Activated CD4-positive, alpha-beta T cell treated with anti-CD3 and anti-CD28 coated beads, Interleukin-2, amount 50 U/mL, for 4 hours (primary cell): ENCODE data around the gene CCDC192.

Experiments used
- DNase-seq, 2 experiments: peaks; one replicate each; pipeline ENCODE4 v3.0.0-alpha.2; 2020

CCDC192 gene

GRCh38 chr5:127931396-127931795 lies 228.2 kb downstream of the CCDC192 start:
- DNase-seq = no peak

DNA sequence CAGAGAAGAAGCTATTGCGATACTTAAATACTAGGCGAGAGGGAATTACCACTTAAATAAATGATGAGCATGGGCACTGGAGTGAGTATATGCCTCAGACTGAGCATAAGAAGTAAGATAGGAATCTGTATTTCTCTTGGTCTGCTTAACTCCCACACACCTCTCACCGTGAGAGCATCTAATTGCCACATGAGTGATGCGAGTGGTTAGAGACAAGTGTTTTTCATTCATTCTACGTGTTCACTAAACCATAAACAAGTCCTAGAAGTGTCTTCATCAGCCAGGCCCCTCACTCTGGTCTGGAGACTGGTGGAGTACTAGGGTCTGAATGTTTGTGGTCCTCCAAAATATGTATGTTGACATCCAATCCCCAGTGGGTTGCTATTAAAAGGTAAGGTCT lies 230.2 kb downstream of the CCDC192 start:
- no peak for DNase-seq

DNA sequence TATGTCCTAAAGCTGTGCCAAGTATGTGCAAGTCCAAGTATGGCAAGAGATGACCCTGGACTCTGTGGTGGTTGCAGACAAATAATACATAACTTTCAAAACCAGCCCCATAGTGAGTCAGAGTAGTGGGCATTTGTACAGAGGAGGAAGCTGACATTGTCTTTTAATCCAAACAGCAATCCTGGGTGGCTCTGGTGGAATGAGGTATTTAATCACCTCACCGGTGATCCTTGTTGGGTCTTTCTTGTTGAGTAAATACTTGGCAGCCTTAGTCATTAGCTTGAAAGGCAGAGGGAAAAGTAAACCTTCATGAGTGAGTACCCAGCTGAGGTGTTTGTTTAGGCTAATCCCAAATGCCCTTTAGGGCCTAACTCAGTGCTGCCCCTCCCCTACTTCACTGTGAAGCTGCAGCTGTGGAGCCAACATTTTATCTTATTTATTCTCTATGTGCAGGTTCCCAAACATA lies 231.6 kb downstream of the CCDC192 start:
- DNase-seq = no peak

- DNase-seq = no peak
These were observed 232.2 kb downstream of the CCDC192 start for GRCh38 chr5:127935398-127935797.

GRCh38 chr5:127936439-127936972 lies 233.3 kb downstream of the CCDC192 start:
- no peak for DNase-seq

- DNase-seq = no peak
These were observed 235.6 kb downstream of the CCDC192 start for GRCh38 chr5:127938746-127939145.

GRCh38 chr5:127940854-127941253 lies 237.7 kb downstream of the CCDC192 start:
- no peak for DNase-seq

DNA sequence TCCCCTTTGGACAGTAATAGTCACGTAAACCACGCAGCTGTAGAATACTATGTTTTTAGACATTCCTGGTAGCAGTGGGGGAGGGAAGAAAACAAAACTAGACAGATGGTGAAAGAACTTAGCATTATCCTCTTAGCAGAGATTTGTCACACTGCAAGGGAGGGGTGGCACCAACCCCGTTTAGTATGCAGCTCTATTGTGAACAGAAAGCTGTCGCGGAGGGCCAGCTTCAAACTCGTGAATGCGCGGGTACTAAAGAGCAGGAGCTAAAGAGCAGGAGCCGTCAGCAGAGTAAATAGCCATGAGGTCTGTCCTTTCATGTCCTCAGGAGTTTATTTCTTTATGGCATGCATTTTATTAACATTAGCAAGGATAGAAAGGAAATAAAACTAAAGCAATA lies 238.5 kb downstream of the CCDC192 start:
- DNase-seq = no peak

DNA sequence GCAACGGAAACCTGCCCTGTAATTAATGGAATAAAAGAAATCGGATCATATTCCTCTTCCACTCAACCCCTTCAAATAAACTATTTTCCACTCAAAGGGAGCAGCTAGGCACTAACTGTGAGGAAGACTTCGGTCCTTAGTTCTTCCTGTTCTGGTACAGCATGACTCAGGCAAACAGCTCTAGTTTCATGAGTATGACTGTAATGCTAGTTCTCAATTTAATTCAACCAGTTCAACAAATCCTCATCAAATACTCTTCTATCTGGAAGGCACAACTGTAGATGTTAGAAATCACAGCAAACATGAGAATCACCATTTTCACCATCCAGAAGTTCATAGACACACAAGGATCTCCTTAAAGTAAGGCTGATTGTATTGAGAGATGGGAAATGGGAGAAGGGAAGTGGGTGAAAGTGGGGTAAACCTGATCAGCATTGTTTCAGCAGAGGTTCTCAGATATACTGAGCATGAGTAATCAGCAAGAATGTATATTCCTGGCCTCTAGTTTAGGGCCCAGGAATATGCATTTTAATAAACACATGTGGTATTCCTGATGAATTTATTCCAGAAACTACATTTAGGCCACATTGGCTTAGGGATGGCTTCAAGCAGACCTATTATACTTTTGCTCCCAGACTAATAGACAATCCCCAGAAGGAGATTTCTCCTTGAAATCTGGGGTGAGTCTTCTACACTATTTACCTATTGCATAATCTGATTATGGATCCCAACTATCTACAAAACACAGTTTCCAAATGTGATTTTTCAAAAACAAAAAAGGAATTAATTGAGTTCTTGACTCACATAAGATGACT lies 239.3 kb downstream of the CCDC192 start:
- no peak for DNase-seq

- no peak for DNase-seq
These were observed 239.8 kb downstream of the CCDC192 start for GRCh38 chr5:127943061-127943371.

DNA sequence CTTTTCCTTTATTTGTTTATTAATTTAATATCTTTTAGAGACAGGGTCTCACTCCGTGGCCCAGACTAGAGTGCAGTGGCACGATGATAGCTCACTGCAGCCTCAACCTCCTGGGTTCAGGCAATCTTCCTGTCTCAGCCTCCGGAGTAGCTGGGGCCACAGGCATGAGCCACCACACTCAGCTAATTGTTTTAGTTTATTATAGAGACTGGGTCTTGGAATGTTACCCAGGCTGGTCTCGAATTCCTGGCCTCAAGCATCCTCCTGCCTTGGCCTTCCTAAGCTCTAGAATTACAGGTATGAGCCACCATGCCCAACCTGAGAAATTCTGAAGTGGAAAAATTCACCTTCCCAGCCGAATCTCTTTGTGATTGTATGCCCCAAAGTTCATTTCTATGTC lies 240.9 kb downstream of the CCDC192 start:
- no peak for DNase-seq

DNA sequence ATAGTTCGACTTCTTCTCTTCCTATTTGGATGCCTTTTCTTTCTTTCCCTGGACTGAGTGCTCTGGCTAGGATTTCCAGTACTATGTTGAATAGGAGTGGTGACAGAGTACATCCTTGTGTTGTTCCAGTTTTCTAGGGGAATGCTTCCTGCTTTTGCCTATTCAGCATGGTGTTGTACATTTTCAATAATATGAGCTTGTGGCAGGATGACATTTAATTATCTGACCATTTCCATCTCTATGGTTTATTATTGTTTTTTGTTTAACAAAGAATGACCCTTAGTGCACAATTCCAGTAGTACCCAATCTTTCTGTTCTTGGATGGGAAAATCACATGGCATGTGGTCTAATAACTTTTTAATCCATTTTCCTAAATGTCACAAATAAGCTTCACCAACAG lies 244.8 kb downstream of the CCDC192 start:
- no peak for DNase-seq

DNA sequence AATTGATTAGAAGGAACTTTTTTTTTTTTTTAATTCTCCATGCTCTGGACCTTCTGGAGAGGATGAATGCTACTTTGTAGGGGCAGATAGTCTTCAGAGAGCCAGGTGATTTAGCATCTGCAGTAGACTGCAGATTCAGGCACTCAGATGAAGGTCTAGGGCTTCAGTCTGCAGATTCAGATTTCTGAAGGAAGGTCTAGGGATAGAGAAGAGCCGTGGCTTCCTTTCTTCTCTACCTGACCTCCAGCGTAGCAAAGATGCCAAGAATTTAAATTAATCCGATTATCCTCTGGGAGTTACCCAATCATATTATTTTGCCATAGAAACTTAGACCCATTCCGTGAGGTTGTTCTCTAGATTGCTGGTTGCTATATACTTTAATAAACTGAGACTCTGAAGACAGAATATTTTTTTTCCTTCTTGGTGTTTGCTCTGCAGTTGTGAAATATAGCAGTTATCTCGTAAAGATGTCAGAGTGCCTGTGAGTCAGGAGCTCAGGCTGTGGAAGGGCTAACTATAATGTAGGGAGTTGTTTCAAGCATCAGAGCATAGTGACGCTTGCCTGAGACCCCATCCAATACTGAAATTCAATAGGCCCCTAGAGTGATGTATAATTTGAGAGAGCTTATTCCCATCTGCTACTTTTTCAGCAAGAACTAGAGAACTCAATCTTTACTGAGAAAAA lies 247.7 kb downstream of the CCDC192 start:
- DNase-seq = no peak

- DNase-seq = no peak
These were observed 248.6 kb downstream of the CCDC192 start for GRCh38 chr5:127951791-127952190.

GRCh38 chr5:127957183-127957582 lies 254.0 kb downstream of the CCDC192 start:
- no peak for DNase-seq

DNA sequence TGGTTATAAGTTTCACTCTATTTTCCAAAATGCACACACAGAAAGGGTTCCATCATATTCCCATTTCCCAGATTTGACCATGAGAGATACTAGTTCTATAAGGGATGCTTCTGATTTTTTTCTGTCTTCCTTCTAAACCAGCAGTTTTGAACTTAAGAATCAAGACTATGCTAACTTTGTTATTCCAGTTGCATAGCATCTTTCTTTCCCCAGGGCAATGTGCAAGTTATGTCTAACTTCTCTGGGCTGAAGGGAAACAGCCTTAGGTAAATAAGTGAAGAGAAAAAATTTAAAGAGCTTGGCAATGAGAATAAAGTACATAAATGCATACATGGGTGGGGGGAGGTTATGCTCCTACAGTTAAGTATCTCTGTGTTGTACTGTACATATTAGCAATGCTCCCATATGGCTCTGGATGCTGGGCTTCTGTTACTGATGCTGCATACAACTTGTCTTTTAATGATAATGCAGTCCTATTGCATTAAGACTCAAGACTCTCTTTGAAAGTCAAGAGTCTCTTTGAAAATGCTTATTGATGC lies 254.6 kb downstream of the CCDC192 start:
- no peak for DNase-seq

- DNase-seq = no peak
These were observed 255.3 kb downstream of the CCDC192 start for GRCh38 chr5:127958421-127959011.

- DNase-seq = no peak
These were observed 256.1 kb downstream of the CCDC192 start for GRCh38 chr5:127959152-127959764.

GRCh38 chr5:127960270-127960691 lies 257.1 kb downstream of the CCDC192 start:
- no peak for DNase-seq

DNA sequence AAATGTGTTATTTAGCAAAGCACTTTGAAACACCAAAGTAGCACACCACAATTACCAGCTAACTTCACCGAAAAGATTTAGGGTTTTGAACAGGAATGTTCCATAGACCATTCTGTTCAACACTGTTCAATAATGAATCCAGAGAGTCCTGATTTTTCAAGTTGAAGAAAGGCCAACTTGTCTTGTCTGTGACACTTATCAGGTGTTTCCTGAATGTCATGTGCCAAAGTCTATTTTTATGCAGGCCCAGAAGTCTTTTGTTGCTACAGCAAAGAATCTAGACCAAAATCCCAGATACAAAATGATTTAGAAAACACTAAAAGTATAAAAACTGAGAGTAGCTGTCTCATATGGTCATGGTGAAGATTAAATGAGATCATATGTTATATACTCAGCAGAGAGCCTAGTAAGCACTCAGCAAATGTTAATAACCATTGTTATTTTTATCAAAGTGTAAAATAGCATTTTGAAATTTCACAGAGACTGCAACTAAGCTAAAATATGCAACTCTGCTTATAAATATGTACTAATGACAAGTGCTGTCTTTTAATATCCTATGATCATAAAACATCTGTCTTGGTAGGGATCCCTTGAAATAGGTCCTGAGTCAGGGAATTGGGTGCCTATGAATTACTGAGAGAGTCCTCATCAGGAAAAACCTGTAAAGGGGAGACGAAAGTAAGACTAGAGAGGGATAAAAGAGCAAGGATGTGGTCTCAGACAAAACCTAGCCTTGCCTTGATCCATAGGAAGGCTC lies 258.0 kb downstream of the CCDC192 start:
- no peak for DNase-seq

DNA sequence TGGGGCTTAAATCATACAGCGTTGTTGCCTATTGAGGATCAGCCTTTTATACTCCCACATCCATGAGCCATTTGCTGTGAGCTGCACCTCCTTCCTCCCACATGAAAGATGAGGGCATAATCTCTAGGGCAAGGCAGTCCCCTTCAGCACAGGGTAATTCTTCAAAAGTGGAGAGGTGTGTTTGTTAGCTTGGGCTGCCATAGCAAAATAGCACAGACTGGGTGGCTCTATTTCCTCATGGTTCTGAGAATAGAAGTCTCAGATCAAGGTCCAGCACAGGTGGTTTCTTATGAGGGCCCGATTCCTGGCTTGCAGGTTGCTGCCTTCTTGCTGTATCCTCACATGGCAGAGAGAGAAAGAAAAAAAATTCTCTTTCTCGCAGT lies 258.6 kb downstream of the CCDC192 start:
- DNase-seq = no peak

DNA sequence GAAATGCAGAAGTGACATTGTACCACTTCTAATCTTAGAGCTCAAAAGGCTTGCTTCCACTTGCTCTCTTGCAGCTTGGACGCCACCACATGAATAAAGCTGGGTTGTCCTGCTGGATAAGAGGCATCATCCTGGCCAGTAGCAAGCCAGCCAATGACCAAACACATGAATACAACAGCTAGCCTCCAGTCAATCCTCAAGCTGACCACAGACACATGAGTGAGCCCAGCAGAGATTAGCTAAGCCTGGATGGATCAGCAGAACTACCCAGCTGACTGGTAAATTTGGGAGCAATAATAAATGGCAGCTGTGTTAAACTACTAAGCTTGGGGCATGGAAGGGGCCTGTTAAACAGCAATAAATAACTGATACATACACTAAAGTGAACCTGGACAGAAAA lies 259.3 kb downstream of the CCDC192 start:
- DNase-seq = no peak
